Neural cell (in vitro differentiated cells): ENCODE data around the gene RPL36A. TPM values are rescaled to one million over a fixed set of nuclear protein-coding genes. Genes with fewer than 3 reads are reported as not detected.

Experiments used
- H2AFZ ChIP-seq: fragments of 200-600, 300-800 bp; sonication (generic), shearing (Covaris generic); 2 replicates; pipeline ENCODE4 v1.6.0; 2014; ENCODE audit warnings: low read depth, mild to moderate bottlenecking, antibody characterized with exemption, low read length, moderate library complexity
- H3F3A ChIP-seq: fragments of 200-600 bp; shearing (Covaris generic); 2 replicates; pipeline ENCODE4 v1.6.1; 2016; ENCODE audit warnings: mild to moderate bottlenecking, moderate library complexity, mixed read lengths, antibody characterized with exemption, low read length; ENCODE audit not compliant: insufficient read depth, poor library complexity, severe bottlenecking
- H3K27ac ChIP-seq: fragments of 200-600, 300-800 bp; sonication (generic), shearing (Covaris generic); 2 replicates; pipeline ENCODE4 v1.5.1; 2014; ENCODE audit warnings: mild to moderate bottlenecking, low read length, moderate library complexity
- H3K27me3 ChIP-seq: fragments of 300-800, 200-600 bp; sonication (generic), shearing (Covaris generic); 2 replicates; pipeline ENCODE4 v1.6.0; 2014; ENCODE audit warnings: mild to moderate bottlenecking, low read depth, low read length, moderate library complexity; ENCODE audit not compliant: insufficient read depth
- H3K36me3 ChIP-seq: fragments of 300-800, 200-600 bp; sonication (generic), shearing (Covaris generic); 2 replicates; pipeline ENCODE4 v1.5.1; 2014; ENCODE audit warnings: mild to moderate bottlenecking, antibody characterized with exemption, low read length, moderate library complexity; ENCODE audit not compliant: insufficient read depth
- H3K4me2 ChIP-seq: fragments of 300-800, 200-600 bp; sonication (generic), shearing (Covaris generic); 2 replicates; pipeline ENCODE4 v1.6.0; 2014; ENCODE audit warnings: mild to moderate bottlenecking, low read length
- H3K4me3 ChIP-seq: fragments of 300-800, 200-600 bp; sonication (generic), shearing (Covaris generic); 2 replicates; pipeline ENCODE4 v1.5.1; 2014; ENCODE audit warnings: mild to moderate bottlenecking, low read length, moderate library complexity
- H3K79me2 ChIP-seq: fragments of 200-600 bp; shearing (Covaris generic); replicated peaks from 2 replicates; pipeline ENCODE4 v1.6.0; 2014; ENCODE audit warnings: mild to moderate bottlenecking, low read length, moderate library complexity; ENCODE audit not compliant: insufficient read depth
- H3K9ac ChIP-seq: fragments of 300-800, 200-600 bp; sonication (generic), shearing (Covaris generic); 2 replicates; pipeline ENCODE4 v1.6.1; 2016; ENCODE audit warnings: mild to moderate bottlenecking, low read length, mixed read lengths
- H3K9me2 ChIP-seq: fragments of 200-600 bp; shearing (Covaris generic); 2 replicates; pipeline ENCODE4 v1.6.1; 2016; ENCODE audit warnings: mild to moderate bottlenecking, low read length, mixed read lengths; ENCODE audit not compliant: insufficient read depth
- H3K9me3 ChIP-seq: fragments of 200-600, 300-800 bp; sonication (generic), shearing (Covaris generic); 2 replicates; pipeline ENCODE4 v1.6.1; 2016; ENCODE audit warnings: mild to moderate bottlenecking, mixed run types, low read length, moderate library complexity, mixed read lengths
- H4K20me1 ChIP-seq: fragments of 200-600 bp; shearing (Covaris generic); 2 replicates; pipeline ENCODE4 v1.6.1; 2016; ENCODE audit warnings: mild to moderate bottlenecking, mixed run types; ENCODE audit not compliant: insufficient read depth
- EP300 ChIP-seq: fragments of 450-650 bp; conservative IDR thresholded peaks from 2 replicates; pipeline ENCODE4 v1.6.1; 2014; ENCODE audit warnings: antibody characterized with exemption, mild to moderate bottlenecking, moderate library complexity; ENCODE audit not compliant: poor library complexity, severe bottlenecking
- EZH2 ChIP-seq: fragments of 200-600, 300-800 bp; shearing (Covaris generic), sonication (generic); IDR thresholded peaks from 2 replicates; pipeline ENCODE4 v1.6.1; 2014; ENCODE audit warnings: antibody characterized with exemption, low read length, borderline replicate concordance, mild to moderate bottlenecking; ENCODE audit not compliant: insufficient read depth, poor library complexity, severe bottlenecking
- MXI1 ChIP-seq: fragments of 450-650 bp; conservative IDR thresholded peaks from 2 replicates; pipeline ENCODE4 v1.6.1; 2014; ENCODE audit warnings: antibody characterized with exemption, mild to moderate bottlenecking; ENCODE audit not compliant: poor library complexity, severe bottlenecking
- POLR2AphosphoS5 ChIP-seq: IDR thresholded peaks from 2 replicates; pipeline ENCODE4 v1.6.1; 2012
- RAD21 ChIP-seq: fragments of 450-650 bp; conservative IDR thresholded peaks from 2 replicates; pipeline ENCODE4 v1.6.1; 2014; ENCODE audit warnings: antibody characterized with exemption, mild to moderate bottlenecking, moderate library complexity
- SMC3 ChIP-seq: fragments of 450-650 bp; conservative IDR thresholded peaks from 2 replicates; pipeline ENCODE4 v1.6.1; 2014; ENCODE audit warnings: antibody characterized with exemption, mild to moderate bottlenecking, moderate library complexity; ENCODE audit not compliant: poor library complexity
- TAF1 ChIP-seq: IDR thresholded peaks from 2 replicates; pipeline ENCODE4 v1.6.1; 2012; ENCODE audit warnings: low read depth
- polyA plus RNA-seq: library from polyadenylated mRNA; depleted of rRNA; stranded (reverse); fragments of >200 nt; gene quantifications from 2 replicates; pipeline ENCODE4 v1.2.3, GENCODE V29; 2014
- TF ChIP-seq, protein P1 (sequence below): IDR thresholded peaks from 2 replicates; pipeline ENCODE4 v1.6.1; 2012; ENCODE audit warnings: borderline replicate concordance
- TF ChIP-seq, protein P2 (sequence below): fragments of 450-650 bp; IDR thresholded peaks from 2 replicates; pipeline ENCODE4 v1.5.1; 2014; ENCODE audit warnings: antibody characterized with exemption, mild to moderate bottlenecking, moderate library complexity; ENCODE audit not compliant: poor library complexity, severe bottlenecking

Gene RPL36A
- polyA plus RNA-seq, 1 donor from 2014 or later, result 1,978 TPM

DNA sequence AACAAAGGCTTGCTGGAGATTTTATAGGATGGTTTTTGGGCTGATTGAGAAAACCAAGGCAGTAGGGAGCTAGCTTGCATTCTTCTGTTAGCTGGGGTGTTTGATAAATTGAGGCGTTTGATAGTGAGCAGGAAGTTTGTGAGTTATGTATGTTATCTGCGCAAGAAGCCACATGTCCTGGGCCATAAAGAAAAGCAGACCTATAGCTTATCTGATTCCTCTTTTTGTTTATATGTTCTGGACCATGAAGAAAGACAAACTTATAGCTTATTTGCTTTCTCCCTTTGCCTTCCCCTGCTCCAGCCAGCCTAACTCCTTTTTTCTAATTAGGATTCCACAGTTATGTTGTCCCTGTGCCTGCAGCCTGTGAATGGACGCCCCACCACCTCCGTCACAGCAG is 26.4 kb downstream of the RPL36A start:
- Histone ChIP-seq H3K4me3 (no peak overlapping the region), H3K27ac (no peak overlapping the region), H3K79me2 (no peaks in the 10 kb centered on the region), H3F3A (no peaks in the 10 kb centered on the region), H3K4me2 (no peak overlapping the region), H3K27me3 (no peaks in the 10 kb centered on the region), H4K20me1 (no peaks in the 10 kb centered on the region), H3K36me3 (no peaks in the 10 kb centered on the region), H3K9ac (no peak overlapping the region), H3K9me3 (no peaks in the 10 kb centered on the region), H3K9me2 (no peaks in the 10 kb centered on the region), H2AFZ (no peak overlapping the region)
- TF ChIP-seq RAD21 (no peak), EP300 (no peak), EZH2 (no peak), TAF1 (no peak), SMC3 (no peak), POLR2AphosphoS5 (no peak), MXI1 (no peak)
- TF ChIP-seq, protein P1, sequence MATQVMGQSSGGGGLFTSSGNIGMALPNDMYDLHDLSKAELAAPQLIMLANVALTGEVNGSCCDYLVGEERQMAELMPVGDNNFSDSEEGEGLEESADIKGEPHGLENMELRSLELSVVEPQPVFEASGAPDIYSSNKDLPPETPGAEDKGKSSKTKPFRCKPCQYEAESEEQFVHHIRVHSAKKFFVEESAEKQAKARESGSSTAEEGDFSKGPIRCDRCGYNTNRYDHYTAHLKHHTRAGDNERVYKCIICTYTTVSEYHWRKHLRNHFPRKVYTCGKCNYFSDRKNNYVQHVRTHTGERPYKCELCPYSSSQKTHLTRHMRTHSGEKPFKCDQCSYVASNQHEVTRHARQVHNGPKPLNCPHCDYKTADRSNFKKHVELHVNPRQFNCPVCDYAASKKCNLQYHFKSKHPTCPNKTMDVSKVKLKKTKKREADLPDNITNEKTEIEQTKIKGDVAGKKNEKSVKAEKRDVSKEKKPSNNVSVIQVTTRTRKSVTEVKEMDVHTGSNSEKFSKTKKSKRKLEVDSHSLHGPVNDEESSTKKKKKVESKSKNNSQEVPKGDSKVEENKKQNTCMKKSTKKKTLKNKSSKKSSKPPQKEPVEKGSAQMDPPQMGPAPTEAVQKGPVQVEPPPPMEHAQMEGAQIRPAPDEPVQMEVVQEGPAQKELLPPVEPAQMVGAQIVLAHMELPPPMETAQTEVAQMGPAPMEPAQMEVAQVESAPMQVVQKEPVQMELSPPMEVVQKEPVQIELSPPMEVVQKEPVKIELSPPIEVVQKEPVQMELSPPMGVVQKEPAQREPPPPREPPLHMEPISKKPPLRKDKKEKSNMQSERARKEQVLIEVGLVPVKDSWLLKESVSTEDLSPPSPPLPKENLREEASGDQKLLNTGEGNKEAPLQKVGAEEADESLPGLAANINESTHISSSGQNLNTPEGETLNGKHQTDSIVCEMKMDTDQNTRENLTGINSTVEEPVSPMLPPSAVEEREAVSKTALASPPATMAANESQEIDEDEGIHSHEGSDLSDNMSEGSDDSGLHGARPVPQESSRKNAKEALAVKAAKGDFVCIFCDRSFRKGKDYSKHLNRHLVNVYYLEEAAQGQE, result no peak
- TF ChIP-seq, protein P2, sequence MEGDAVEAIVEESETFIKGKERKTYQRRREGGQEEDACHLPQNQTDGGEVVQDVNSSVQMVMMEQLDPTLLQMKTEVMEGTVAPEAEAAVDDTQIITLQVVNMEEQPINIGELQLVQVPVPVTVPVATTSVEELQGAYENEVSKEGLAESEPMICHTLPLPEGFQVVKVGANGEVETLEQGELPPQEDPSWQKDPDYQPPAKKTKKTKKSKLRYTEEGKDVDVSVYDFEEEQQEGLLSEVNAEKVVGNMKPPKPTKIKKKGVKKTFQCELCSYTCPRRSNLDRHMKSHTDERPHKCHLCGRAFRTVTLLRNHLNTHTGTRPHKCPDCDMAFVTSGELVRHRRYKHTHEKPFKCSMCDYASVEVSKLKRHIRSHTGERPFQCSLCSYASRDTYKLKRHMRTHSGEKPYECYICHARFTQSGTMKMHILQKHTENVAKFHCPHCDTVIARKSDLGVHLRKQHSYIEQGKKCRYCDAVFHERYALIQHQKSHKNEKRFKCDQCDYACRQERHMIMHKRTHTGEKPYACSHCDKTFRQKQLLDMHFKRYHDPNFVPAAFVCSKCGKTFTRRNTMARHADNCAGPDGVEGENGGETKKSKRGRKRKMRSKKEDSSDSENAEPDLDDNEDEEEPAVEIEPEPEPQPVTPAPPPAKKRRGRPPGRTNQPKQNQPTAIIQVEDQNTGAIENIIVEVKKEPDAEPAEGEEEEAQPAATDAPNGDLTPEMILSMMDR, result no peak

DNA sequence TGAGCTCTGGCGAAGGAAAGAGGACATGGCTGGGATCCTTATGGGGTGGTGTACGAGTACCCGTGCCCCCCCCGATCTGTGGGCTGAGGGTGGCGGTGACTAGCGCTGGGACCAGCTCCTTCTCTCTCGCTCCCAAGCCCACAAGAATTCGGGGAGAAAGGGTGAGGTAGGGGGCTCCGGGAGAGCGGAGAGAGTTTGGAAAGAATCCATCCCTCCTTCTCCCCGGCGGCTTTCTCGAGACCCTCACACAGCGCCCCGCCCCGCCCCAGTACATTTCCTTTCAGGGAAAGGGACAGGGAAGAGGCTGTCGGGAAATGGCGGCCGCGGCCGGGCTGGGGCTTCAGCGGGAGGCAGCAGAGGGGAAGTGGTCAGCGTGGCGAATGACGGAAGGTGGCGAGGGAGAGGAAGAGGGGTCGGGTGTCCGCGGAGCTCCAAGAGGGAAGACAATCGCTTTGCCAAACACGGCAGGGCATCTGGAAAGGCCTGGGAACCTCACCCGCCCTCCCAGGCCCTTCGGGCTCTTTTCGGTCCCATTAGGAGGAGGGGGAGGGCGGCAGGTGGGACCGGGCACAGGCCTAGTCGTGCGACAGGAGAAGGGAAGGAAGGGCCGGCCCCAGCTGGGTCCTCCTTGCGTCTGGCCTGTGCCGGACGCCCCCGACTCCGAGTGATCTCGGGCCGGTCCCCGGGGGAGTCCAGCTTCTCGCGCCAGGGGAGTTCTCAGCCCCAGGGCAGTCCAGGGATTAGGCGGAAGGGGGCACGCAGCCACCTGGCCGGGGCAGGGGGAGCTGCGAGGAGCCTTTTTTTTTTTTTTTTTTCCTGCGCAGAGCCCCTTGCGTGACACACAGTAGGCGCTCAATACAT is 27.4 kb downstream of the RPL36A start:
- Histone ChIP-seq H3K9ac (peak overlapping the region; percentile 60), H3F3A (no peaks in the 10 kb centered on the region), H4K20me1 (no peaks in the 10 kb centered on the region), H3K9me2 (no peaks in the 10 kb centered on the region), H3K36me3 (no peaks in the 10 kb centered on the region), H3K4me2 (no peak overlapping the region), H3K27ac (no peak overlapping the region), H3K79me2 (no peaks in the 10 kb centered on the region), H3K9me3 (no peaks in the 10 kb centered on the region), H3K27me3 (no peaks in the 10 kb centered on the region), H2AFZ (no peak overlapping the region), H3K4me3 (peak overlapping the region; percentile 62)
- TF ChIP-seq SMC3, result no peak
- no peak for TF ChIP-seq TAF1
- TF ChIP-seq, protein P2, result no peak
- no peak for TF ChIP-seq MXI1
- peak; percentile 16 for TF ChIP-seq POLR2AphosphoS5
